GM21576 (cell line): ENCODE data around the gene SLC7A4.

ENCODE experiments used
- ATAC-seq: cut with Tn5 transposase; IDR thresholded peaks from one replicate; pipeline ENCODE4 v1.9.1; 2021; ENCODE audit warnings: mild to moderate bottlenecking, moderate library complexity; ENCODE audit not compliant: unreplicated experiment

Gene SLC7A4

GRCh38 chr22:20989323-20990138, 42.8 kb downstream of the SLC7A4 start:
- no peak for ATAC-seq

DNA sequence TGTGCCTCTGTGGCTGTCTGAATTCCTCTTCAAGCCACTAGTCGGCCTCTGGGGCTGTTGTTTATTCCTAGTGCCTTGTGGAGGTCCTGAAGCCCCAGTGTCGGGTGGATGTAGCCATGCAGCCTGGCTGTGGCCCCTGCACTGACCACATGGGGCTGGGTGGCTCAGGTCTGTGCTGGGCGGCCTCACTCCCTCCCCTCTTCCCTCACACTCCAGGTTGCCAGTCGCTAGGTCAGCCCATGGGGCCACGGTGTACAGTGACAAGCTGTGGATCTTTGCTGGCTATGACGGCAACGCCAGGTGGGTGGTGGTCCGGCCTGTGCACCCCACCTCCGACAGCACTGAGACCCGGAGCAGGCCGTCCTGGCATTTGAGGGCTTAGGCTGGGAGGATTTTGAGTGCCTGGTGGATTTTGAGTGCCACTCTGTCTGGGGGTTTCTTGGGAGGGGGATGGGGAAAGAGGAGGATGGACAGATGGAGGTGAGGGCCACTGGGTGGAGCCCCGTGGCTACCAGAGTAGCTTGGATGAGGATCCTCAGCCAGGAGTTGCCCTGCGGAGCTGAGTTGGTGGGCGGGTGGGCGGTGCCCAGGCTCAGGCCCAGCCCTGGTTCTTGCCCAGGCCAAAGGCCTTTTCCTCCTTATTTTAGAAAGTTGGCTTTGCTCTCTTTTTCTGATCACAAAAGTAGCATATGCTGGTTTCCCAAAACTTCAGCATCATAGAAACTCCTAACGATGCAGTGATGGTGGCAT, 43.6 kb downstream of the SLC7A4 start:
- no peak for ATAC-seq

DNA sequence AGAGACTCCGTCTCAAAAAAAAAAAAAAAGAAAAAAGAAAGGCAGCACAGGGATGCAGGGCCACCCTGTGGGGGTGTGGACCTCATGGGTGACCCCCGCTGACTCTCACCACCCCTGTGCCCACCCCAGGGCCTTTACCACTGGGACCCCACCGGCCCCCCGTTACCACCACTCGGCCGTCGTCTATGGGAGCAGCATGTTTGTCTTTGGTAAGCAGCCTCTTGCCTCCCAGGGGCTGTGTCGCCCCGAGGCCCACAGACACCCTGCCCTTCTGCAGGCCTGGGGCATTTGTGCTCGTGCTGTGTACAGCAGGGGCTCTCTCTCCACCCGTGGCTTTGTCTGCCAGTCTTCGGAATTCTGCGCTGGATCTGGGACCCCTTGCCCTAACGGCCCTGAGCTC, 45.0 kb downstream of the SLC7A4 start:
- no peak for ATAC-seq

GRCh38 chr22:20986365-20986764, 46.0 kb downstream of the SLC7A4 start:
- no peak for ATAC-seq

- ATAC-seq: no peak
Observed at GRCh38 chr22:20985720-20986119, 46.6 kb downstream of the SLC7A4 start.

DNA sequence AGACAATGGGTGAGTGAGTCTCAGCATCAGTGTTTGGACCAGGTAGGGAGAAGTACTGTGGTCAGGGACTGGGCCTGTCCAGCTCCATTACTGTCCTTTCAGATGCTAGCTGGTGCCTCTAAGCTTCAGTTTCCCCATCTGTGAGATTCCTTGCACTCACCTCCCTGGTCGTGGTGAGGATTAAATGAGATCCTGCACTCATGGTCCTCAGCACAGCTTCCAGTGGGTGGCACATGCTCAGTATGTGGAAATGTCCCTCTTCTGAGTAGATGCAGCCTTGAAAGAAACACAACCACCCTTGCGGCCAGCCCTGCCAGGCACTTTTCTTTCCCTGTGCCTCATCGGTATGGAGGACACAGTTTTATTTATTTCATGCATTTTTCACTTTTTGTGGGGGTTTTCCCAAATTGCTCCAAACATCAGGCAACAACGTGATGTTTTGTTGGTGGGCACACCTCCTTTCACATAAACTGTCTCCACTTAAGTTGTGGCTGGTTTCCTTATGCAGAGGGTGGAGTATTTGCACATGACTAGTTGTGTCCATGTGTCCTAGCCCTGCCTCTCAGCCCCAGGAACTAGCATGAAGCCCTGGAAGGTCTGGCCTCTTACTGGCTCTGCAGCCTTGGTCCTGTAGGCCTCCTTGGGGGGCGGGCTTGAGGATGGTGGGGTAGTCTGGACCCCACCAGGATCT, 49.1 kb downstream of the SLC7A4 start:
- no peak for ATAC-seq

DNA sequence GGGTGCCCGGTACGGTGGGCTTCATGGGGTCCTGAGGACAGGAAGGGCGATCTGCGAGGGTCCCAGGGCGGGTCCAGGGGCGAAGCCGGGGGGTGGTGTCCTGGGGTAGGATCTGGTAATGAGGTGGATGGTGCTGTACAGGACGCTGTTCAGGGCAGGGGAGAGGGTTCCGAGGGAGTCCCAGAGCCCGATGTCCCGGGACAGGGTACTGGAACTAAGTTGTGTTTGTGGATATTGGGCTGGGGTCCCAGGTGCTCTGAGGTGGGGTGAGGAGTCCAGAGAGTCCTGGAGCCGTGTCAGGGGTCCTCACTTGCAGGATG, 49.8 kb downstream of the SLC7A4 start:
- ATAC-seq: no peak

- peak; percentile 74 for ATAC-seq
Observed at GRCh38 chr22:20981787-20982562, 50.4 kb downstream of the SLC7A4 start, which contains the start of gene LZTR1. LZTR1 (plus strand) TSS chr22:20982297; CDS start chr22:20982372, 75 bp downstream.

DNA sequence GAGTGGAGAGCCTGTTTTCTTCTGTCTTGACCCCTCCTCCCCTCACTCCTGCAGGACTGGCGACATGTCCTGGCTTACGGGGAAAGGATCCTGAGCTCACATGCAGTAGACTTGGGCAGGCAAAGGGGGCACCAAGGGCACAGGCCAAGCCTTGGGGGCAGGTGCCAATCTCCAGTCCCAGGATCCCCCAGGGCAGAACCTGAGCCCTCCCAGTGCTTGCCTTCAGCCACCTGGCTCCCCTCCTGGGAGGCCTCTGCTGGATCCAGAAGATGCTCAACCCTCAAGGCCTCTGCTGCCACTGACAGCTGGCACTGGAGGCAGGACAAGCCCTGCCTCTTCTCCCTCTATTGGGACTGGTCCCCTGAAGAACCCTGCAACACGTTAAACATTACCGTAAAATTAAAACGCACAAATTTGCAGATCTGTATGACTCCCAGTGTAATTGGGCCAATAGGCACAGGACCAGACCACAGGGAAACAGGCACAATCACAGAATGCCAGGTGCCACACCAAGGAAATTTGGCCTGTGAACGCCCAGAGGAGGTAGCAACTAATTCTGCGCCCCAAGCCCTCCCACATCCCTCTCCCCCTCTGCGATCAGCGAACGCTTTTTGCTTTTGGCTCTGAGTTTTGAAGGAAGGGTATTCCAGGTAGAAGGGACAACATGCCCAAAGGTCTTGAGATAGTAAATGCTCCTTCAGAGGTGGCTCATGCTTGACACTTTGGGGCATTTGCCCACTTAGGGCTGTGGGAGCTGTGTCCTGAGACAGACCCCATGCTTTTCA, 51.2 kb downstream of the SLC7A4 start:
- ATAC-seq: no peak

DNA sequence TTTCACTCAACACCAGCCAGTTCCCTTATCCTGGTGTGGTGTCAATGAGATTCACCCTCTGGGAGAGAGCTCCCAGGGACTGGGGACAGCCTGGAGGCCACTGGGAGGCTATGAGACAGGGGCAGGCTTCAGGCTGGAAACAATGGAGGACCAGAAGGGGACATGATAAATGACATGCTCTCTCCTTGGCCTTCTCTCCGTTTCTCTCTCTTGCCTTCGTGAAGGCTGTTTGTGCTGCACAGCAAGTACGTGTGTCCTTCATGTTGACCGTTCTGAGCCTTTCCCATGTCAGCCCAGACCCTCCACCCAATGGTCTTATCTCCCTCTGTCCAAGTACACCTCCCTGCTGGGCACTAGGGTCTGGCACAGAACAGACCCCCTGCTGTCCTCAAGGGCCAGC, 51.8 kb downstream of the SLC7A4 start:
- no peak for ATAC-seq

DNA sequence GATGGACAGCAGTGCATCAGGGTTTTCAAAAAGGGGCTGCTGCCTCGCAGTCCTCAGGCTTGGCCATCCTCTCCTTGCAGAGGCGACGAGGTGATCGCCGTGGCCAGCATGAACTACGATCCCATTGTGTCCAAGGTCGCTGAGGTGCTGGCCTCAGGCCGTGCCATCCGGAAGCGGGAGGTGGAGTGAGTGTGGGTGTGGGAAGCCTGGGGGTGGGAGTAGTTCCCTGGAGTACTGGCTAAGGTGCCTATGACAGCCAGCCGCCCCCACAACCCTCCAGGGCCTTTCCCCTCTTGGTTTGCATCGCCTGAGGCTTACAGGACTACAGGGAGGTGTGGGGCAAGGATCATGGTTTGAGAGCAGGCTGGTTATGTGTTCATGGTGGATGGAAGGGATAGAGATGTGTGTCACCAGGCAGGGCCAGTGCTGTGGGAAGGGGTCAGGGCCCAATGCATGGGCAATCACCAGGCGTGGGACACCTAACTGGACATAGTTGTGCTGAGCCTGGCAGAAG, 52.4 kb downstream of the SLC7A4 start:
- no peak for ATAC-seq

GRCh38 chr22:20979243-20979809, 53.0 kb downstream of the SLC7A4 start:
- no peak for ATAC-seq
